Keratinocyte (primary cell): Measurements from ENCODE around the gene MOV10L1. TPM values are rescaled to one million over a fixed set of nuclear protein-coding genes. Genes with fewer than 3 reads are reported as not detected.

Experiments used
- DNase-seq: peaks from one replicate; pipeline ENCODE4 v3.0.0-alpha.2; 2011; ENCODE audit warnings: low read depth, missing footprints, low spot score
- FAIRE-seq: peaks from 2 replicates; lab custom pipeline; 2011; peaks lifted over from hg19 to GRCh38; lab: Jason Lieb, UNC
- H2AFZ ChIP-seq: 2 replicates; pipeline ENCODE4 v1.6.0; 2012; ENCODE audit warnings: low read length, control low read depth, inconsistent platforms; ENCODE audit not compliant: control insufficient read depth
- H3K27ac ChIP-seq: 2 replicates; pipeline ENCODE4 v1.5.1; 2011; ENCODE audit warnings: low read length; ENCODE audit not compliant: control insufficient read depth, insufficient read depth
- H3K27me3 ChIP-seq: 3 replicates; pipeline ENCODE4 v1.6.0; 2011; ENCODE audit warnings: low read length; ENCODE audit not compliant: control insufficient read depth, insufficient read depth; ENCODE audit errors: extremely low read depth
- H3K36me3 ChIP-seq, 2 experiments: 2 replicates in 1 of 2; 3 replicates in 1 of 2; pipeline ENCODE4 v1.5.1; 2011; ENCODE audit warnings: low read length in 2 of 2, mild to moderate bottlenecking in 1 of 2; ENCODE audit not compliant: control insufficient read depth in 2 of 2, insufficient read depth in 2 of 2; ENCODE audit errors: extremely low read depth in 1 of 2
- H3K4me1 ChIP-seq: 3 replicates; pipeline ENCODE4 v1.5.1; 2011; ENCODE audit warnings: low read length; ENCODE audit not compliant: control insufficient read depth, insufficient read depth; ENCODE audit errors: extremely low read depth
- H3K4me2 ChIP-seq: 3 replicates; pipeline ENCODE4 v1.6.0; 2011; ENCODE audit warnings: low read depth, low read length; ENCODE audit not compliant: control insufficient read depth, insufficient read depth; ENCODE audit errors: extremely low read depth
- H3K4me3 ChIP-seq, 3 experiments: fragments of 200-600 bp in 1 of 3; sonication (generic) in 1 of 3; 2 replicates in 2 of 3; 3 replicates in 1 of 3; pipeline ENCODE4 v1.5.1; 2011 to 2016; ENCODE audit warnings: low read length in 3 of 3, mild to moderate bottlenecking in 3 of 3, control low read depth in 2 of 3, inconsistent platforms in 1 of 3, low read depth in 1 of 3, mixed read lengths in 1 of 3, mixed run types in 1 of 3, moderate library complexity in 1 of 3; ENCODE audit not compliant: control insufficient read depth in 2 of 3, insufficient read depth in 2 of 3; ENCODE audit errors: extremely low read depth in 1 of 3
- H3K79me2 ChIP-seq: 2 replicates; pipeline ENCODE4 v1.6.0; 2012; ENCODE audit warnings: low read length; ENCODE audit not compliant: control insufficient read depth, insufficient read depth
- H3K9ac ChIP-seq: 3 replicates; pipeline ENCODE4 v1.6.0; 2011; ENCODE audit warnings: low read length; ENCODE audit not compliant: control insufficient read depth, insufficient read depth; ENCODE audit errors: extremely low read depth
- H3K9me1 ChIP-seq: 3 replicates; pipeline ENCODE4 v1.6.0; 2011; ENCODE audit warnings: low read length; ENCODE audit not compliant: control insufficient read depth, insufficient read depth; ENCODE audit errors: extremely low read depth
- H3K9me3 ChIP-seq: 2 replicates; pipeline ENCODE4 v1.5.1; 2012; ENCODE audit warnings: low read depth, low read length; ENCODE audit not compliant: control insufficient read depth
- H4K20me1 ChIP-seq: 3 replicates; pipeline ENCODE4 v1.6.0; 2011; ENCODE audit warnings: low read length; ENCODE audit not compliant: control insufficient read depth, insufficient read depth; ENCODE audit errors: extremely low read depth
- CTCF ChIP-seq, 3 experiments: IDR thresholded peaks in 1 of 3; conservative IDR thresholded peaks in 1 of 3; optimal IDR thresholded peaks in 1 of 3; 2 replicates in 2 of 3; 3 replicates in 1 of 3; pipeline versions ENCODE3 to v1.5.1; 2011; ENCODE audit warnings: low read length in 3 of 3, mild to moderate bottlenecking in 3 of 3, moderate library complexity in 2 of 3, control low read depth in 1 of 3, inconsistent platforms in 1 of 3; ENCODE audit not compliant: insufficient read depth in 2 of 3; ENCODE audit errors: extremely low read depth in 1 of 3
- EZH2 ChIP-seq: IDR thresholded peaks from one replicate; pipeline ENCODE4 v1.6.1; 2012; ENCODE audit warnings: inconsistent platforms, mild to moderate bottlenecking, low read length, moderate library complexity
- dilution Hi-C: fragments of 300-500 bp; cut with MboI; formaldehyde crosslinking; loops from one replicate; pipeline ENCODE4 v1.7.0; 2020; ENCODE audit warnings: low sequenced_read_pairs; ENCODE audit not compliant: extremely low pct_ligation_motif_present
- polyA plus RNA-seq, 5 experiments: library from polyadenylated mRNA; depleted of rRNA in 3 of 5; stranded (reverse) in 3 of 5; stranded (forward) in 1 of 5; unstranded in 1 of 5; fragments of >200 nt; gene quantifications; 1 replicate in 1 of 5; 2 replicates in 3 of 5; 3 replicates in 1 of 5; pipeline versions ENCODE4 v1.2.1 to v1.2.3, GENCODE V29; 2011 to 2012; ENCODE audit warnings: missing spikeins in 2 of 5, low read depth in 1 of 5, low replicate concordance in 1 of 5

Gene MOV10L1
- polyA plus RNA-seq, 1 donor (not counting 4 experiments of a cell fraction or from before 2014, with no cell fraction given): not detected

DNA sequence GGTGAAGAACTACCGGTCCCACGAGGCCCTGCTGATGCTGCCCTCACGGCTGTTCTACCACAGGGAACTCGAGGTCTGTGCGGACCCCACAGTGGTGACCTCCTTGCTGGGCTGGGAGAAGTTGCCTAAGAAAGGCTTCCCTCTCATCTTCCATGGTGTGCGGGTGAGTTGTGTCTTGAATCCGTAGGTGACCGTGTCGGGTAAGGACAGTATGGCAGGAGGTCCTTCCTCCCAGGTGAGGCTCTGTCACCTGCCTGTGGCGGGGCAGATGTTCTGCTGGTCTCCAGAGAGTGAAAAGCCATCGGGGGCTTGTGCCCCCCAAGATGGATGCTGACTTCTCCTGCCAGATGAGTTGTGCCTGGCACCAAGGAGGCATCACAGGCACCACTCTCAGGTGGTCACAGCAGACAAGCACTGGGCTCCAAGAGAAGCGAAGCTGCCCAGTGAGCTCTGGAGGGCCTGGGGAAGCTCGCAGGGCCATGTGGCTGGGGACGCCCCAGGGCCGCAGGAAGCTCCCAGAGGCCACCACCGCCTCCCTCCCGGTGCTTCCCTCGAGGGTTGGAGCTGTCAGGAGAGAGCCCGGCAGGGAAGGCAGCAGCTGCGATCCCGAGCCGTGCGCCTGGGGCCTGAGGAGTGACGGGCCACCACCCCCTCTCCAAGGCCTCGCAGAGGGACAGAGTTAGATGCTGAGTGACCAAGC, 63.4 kb downstream of the MOV10L1 start:
- Histone ChIP-seq H3K79me2 (no peaks in the 10 kb centered on the region), H2AFZ (no peak overlapping the region), H3K9ac (no peak overlapping the region), H3K4me3 (no peak overlapping the region), H3K9me1 (no peaks in the 10 kb centered on the region), H3K9me3 (no peaks in the 10 kb centered on the region), H4K20me1 (no peaks in the 10 kb centered on the region), H3K27ac (no peak overlapping the region), H3K4me2 (no peak overlapping the region), H3K36me3 (no peaks in the 10 kb centered on the region), H3K4me1 (peaks cover 17% of the 10 kb centered on the region), H3K27me3 (peaks cover 20% of the 10 kb centered on the region)
- dilution Hi-C loops: no loop called here
- TF ChIP-seq EZH2 (no peak), CTCF (optimal IDR thresholded peaks at IDR 0.05 in 1 of 3, IDR thresholded peaks at IDR 0.05 in 1 of 3, conservative IDR thresholded peaks at IDR 0.05 in 1 of 3; ENCODE audit: extremely low read depth in 1 of 3, insufficient read depth in 2 of 3, low read length in 3 of 3) (no peak)
- FAIRE-seq (no peak), DNase-seq (no peak)

DNA sequence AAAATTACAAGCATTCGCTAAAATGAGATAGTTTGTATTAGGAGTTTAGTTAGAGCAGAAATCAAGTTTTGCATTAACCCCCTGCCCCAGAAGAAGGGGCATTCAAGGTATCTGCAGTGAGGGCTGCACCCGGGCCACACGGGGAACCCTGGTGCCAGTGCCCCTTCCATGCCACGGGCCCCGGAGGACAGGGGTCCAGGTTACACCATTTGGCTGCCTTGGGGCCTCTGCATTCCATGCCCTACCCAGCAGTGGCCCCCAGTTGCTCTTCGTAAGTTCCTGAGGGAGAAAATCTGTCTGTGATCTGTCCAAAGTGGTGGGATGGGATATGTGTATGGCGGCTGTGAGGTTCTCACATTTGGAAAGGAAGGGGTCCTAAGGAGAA, 63.9 kb downstream of the MOV10L1 start:
- H2AFZ ChIP-seq: no peak overlapping the region
- no peaks in the 10 kb centered on the region for H3K79me2 ChIP-seq
- no peak for FAIRE-seq
- TF ChIP-seq CTCF (optimal IDR thresholded peaks at IDR 0.05 in 1 of 3, IDR thresholded peaks at IDR 0.05 in 1 of 3, conservative IDR thresholded peaks at IDR 0.05 in 1 of 3; ENCODE audit: extremely low read depth in 1 of 3, insufficient read depth in 2 of 3, low read length in 3 of 3): no peak
- no peak overlapping the region for H3K9ac ChIP-seq
- H3K27ac ChIP-seq: no peak overlapping the region
- no peak overlapping the region for H3K4me2 ChIP-seq
- peaks cover 20% of the 10 kb centered on the region for H3K27me3 ChIP-seq
- H3K4me3 ChIP-seq: no peak overlapping the region
- dilution Hi-C loops: no loop called here
- H3K4me1 ChIP-seq: peaks cover 21% of the 10 kb centered on the region
- H3K9me3 ChIP-seq: no peaks in the 10 kb centered on the region
- no peaks in the 10 kb centered on the region for H3K9me1 ChIP-seq
- DNase-seq: no peak
- no peaks in the 10 kb centered on the region for H3K36me3 ChIP-seq
- H4K20me1 ChIP-seq: no peaks in the 10 kb centered on the region
